Epithelial cell of esophagus (primary cell): ENCODE data around the gene KATNIP.

Experiments used
- DNase-seq: peaks from one replicate; pipeline ENCODE4 v3.0.0; 2010; ENCODE audit warnings: low read depth
- H3K4me3 ChIP-seq: 2 replicates; pipeline ENCODE4 v1.5.1; 2011; ENCODE audit warnings: mild to moderate bottlenecking, low read length, control low read depth
- TF ChIP-seq, protein P1 (sequence below): IDR thresholded peaks from 2 replicates; pipeline ENCODE4 v1.5.1; 2011; ENCODE audit warnings: low read depth, mild to moderate bottlenecking, low read length, control low read depth, inconsistent platforms; ENCODE audit not compliant: insufficient read depth; ENCODE audit errors: missing control alignments

Gene KATNIP

GRCh38 chr16:27531826-27532800, 17.8 kb upstream of the KATNIP start:
- TF ChIP-seq, protein P1, sequence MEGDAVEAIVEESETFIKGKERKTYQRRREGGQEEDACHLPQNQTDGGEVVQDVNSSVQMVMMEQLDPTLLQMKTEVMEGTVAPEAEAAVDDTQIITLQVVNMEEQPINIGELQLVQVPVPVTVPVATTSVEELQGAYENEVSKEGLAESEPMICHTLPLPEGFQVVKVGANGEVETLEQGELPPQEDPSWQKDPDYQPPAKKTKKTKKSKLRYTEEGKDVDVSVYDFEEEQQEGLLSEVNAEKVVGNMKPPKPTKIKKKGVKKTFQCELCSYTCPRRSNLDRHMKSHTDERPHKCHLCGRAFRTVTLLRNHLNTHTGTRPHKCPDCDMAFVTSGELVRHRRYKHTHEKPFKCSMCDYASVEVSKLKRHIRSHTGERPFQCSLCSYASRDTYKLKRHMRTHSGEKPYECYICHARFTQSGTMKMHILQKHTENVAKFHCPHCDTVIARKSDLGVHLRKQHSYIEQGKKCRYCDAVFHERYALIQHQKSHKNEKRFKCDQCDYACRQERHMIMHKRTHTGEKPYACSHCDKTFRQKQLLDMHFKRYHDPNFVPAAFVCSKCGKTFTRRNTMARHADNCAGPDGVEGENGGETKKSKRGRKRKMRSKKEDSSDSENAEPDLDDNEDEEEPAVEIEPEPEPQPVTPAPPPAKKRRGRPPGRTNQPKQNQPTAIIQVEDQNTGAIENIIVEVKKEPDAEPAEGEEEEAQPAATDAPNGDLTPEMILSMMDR = no peak
- DNase-seq = no peak
- H3K4me3 ChIP-seq = no peak overlapping the region

- no peak overlapping the region for H3K4me3 ChIP-seq
- TF ChIP-seq, protein P1 = no peak
- DNase-seq = no peak
Observed at GRCh38 chr16:27534256-27534655, 15.7 kb upstream of the KATNIP start.

- DNase-seq = no peak
Observed at GRCh38 chr16:27538528-27538927, 11.4 kb upstream of the KATNIP start.

DNA sequence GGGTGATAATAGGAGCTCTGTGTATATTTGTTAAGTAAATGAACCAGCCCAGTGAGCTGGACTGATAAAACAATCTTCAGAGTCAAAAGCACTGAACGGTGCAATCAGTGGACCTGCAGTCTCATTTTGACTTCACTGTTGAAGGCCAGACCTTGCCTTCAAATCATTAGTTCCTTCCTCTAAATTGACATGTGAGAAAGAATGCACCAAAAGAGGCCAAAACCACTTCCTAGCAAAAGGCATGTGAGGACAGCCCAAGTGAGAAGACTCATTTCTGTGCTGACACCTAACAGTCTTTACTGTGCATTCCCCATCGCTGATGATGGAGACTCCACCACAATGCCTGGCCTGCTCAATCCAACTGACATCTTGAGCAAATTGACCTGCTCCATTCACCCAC, 10.8 kb upstream of the KATNIP start:
- TF ChIP-seq, protein P1 = no peak
- no peak overlapping the region for H3K4me3 ChIP-seq
- DNase-seq = no peak

More at GRCh38 chr16:27538528-27538927, 11.4 kb upstream of the KATNIP start:
- H3K4me3 ChIP-seq = no peak overlapping the region
- TF ChIP-seq, protein P1 = no peak

GRCh38 chr16:27539636-27540035, 10.3 kb upstream of the KATNIP start:
- TF ChIP-seq, protein P1 = no peak
- no peak overlapping the region for H3K4me3 ChIP-seq

DNA sequence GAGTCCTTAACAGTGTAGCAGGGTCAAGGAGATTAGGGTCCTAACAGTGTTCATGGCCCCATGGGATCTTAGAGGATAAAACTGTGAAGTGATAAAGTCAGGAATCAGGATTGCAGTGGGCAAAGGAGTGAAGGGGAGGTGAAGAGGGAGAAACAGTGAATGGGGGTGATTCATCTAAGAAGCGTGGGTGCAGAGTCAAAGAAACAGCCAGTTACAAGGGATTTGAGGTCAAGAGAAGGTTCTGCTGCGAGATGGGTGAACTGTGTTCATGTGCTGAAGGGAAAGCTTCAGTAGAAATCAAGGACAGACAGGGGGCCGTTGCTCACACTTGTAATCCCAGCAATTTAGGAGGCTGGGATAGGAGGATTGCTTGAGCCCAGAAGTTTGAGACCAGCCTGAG, 6.1 kb upstream of the KATNIP start:
- no peak for DNase-seq
- no peak overlapping the region for H3K4me3 ChIP-seq
- TF ChIP-seq, protein P1 = no peak

More at GRCh38 chr16:27539636-27540035, 10.3 kb upstream of the KATNIP start:
- no peak for DNase-seq

DNA sequence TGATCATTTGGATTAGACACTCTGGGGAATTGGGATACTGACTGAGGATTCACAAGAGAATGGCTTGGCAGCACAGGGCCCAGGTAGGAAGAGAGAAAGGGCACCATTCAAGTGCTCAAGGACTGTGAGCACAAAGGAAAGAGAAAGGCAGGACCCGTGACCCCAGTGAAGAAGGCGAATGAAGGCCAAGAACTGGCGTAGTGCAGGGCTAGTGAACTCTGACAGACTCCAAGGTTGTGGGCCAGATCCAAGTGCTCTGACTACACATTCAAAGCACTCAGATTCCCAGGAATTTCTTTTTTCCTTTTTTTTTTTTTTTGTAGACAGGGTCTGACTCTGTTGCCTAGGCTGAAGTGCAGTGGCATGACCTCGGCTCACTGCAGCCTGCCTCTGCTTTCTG, 5.3 kb upstream of the KATNIP start:
- TF ChIP-seq, protein P1 = no peak
- no peak overlapping the region for H3K4me3 ChIP-seq
- DNase-seq = no peak
